ENCODE results near the gene CACTIN.
A peak's percentile ranks its signal among the peaks of the same experiment; 100 is the strongest.
"Not testable (repeated sequence)": the region's sequence is repeated elsewhere in the genome, so short reads cannot be mapped to it uniquely, and the experiment has no call there.

The CACTIN gene

DNA sequence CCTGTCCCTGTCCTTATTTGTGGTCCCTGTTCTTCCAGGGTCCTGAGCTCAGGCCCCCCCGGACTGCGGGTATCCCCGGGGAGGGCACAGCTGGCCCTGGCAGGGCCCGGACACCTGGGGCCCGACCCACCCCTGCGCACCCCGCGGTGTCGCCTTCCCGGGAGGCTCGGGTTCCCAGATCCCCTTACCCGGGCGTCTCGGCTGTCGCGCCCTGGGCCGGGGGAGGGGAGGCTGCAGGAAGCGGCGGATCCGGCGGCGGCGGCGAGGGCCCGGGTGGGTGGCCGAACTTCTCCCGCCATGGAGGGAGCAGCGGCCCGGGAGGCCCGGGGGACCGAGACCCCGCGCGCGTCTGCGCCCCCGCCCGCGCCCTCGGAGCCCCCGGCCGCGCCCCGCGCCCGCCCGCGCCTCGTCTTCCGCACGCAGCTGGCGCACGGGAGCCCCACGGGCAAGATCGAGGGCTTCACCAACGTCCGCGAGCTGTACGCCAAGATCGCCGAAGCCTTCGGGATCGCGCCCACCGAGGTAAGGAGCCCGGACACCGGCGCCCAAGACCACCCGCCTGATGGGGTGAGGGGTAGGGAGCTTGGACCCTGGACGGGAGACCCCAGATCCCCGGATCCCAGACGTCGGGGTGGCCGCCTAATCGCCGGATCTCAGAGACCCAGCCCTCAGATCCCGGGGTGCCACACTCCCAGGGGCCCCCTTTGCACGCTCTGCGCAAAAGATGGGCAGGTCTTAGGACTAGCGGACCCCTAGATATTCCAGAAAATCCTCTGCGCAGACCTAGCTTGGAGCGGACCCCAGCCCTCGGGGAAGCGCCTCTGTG lies 41.1 kb downstream of the CACTIN start, which contains the start of gene GIPC3:
TSS of gene GIPC3 (plus strand) at position 178 of the 826 bp plus-strand sequence. CDS start at position 298, 120 bp downstream.
- no peak for DNase-seq

DNA sequence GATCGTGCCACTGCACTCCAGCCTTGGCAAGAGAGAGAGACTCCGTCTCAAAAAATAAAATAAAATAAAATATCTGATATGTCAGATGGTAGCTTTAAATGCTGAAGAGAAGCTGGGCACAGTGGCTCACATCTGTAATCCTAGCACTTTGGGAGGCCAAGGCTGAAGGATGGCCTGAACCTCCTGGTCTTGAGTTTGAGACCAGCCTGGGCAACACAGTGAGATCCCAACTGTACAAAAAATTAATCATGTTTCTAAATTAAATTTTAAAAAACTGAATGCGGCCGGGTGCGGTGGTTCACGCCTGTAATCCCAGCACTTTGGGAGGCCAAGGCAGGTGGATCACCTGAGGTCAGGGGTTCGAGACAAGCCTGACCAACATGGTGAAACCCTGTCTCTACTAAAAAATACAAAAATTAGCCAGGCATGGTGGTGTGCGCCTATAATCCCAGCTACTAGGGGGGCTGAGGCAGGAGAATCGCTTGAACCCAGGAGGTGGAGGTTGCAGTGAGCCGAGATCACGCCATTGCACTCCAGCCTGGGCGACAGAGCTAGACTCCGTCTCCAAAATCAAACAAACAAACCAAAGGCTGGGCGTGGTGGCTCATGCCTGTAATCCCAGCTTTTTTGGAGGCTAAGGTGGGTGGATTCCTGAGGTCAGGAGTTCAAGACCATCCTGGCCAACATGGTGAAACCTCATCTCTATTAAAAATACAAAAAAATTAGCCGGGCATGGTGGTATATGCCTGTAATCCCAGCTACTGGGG lies 42.4 kb downstream of the CACTIN start:
- DNase-seq, result not testable (repeated sequence)

DNA sequence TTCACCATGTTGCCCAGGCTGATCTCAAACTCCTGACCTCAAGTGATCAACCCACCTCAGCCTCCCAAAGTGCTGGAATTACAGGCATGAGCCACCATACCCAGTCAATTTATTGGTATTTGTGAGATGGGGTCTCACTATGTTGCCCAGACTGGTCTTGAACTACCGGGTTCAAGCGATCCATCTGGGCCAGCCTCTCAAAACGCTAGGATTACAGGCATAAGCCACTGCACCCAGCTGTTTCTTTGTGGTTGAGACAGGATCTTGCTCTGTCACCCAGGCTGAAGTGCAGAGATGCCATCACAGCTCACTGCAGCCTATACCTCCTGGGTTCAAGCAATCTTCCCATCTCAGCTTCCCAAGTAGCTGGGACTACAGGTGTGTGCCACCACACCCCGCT lies 44.8 kb downstream of the CACTIN start:
- not testable (repeated sequence) for DNase-seq

DNA sequence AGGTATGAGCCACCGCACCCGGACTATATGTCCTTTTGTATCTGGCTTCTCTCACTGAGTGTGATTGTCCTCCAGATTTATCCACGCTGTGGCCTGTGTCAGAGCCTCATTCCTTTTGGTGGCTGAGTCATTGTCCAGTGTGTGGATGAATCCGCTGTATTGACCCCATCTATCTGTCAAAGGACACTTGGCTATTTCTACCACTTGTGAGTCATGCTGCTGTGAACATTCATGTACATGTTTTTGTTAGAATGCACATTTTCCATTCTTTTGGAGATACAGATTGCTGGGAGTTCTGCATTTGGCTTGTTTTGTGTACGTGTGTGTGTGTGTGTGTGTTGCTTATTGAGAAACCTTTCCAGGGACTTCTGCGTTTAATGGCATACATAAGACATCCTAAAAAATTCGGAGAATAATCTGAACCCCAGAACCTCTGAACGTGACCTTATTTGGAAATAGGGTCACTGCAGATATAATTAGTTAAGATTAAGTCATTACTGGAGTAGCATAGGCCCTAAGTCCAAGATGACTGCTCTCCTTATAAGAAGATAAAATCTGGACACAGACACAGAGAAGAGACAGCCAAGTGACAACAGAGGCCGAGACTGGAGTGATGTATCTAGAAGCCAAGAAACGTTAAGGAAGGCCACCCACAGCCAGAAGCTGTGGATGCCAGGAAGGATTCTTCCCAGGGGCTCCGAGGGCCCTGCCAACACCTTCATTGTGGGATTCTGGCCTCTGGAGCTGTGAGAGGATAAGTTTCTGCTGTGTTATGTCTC lies 46.2 kb downstream of the CACTIN start:
- no peak for DNase-seq

DNA sequence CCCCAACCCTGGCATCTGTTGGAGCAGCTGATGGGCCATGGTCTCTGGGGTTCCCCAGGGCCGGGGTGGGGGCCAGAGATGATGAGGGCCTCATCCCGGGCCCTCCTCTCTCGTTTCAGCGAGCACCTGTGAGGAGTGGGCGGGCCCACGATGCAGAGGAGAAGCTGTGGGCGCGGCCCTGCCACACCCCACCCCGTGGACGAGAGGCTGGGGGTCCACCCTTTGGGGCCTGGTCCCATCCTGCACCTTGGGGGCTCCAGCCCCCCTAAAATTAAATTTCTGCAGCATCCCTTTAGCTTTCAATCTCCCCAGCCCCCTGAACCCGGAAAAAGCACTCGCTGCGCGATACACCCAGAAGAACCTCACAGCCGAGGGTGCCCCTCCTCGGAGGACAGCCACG lies 48.2 kb downstream of the CACTIN start:
- no peak for DNase-seq

DNA sequence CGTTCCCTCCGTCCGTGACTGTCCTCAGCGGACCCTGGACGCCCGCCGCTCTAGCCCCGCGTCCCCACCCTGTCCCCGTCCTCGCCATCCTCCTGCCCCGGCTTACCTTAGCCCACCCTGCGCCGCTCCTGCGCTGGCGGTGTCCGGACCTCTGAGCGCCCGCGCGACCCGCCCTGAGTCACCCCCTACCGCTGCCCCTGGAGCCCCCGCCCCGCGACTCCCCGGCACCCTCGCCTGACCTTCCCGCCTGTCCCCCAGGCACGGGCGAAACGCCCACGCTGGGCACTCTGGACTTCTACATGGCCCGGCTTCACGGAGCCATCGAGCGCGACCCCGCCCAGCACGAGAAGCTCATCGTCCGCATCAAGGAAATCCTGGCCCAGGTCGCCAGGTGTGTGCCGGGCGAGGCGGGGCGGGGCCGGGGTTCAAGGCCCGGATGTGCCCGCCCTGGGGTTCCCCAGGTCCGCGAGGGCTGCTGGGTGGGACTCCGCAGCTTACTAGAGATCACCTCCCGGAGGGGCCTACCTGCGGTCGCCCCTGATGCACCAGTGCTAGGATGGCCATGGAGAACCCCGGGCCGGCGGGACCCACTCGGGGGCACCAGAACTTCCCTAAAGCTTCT lies 48.8 kb downstream of the CACTIN start:
- no peak for DNase-seq

DNA sequence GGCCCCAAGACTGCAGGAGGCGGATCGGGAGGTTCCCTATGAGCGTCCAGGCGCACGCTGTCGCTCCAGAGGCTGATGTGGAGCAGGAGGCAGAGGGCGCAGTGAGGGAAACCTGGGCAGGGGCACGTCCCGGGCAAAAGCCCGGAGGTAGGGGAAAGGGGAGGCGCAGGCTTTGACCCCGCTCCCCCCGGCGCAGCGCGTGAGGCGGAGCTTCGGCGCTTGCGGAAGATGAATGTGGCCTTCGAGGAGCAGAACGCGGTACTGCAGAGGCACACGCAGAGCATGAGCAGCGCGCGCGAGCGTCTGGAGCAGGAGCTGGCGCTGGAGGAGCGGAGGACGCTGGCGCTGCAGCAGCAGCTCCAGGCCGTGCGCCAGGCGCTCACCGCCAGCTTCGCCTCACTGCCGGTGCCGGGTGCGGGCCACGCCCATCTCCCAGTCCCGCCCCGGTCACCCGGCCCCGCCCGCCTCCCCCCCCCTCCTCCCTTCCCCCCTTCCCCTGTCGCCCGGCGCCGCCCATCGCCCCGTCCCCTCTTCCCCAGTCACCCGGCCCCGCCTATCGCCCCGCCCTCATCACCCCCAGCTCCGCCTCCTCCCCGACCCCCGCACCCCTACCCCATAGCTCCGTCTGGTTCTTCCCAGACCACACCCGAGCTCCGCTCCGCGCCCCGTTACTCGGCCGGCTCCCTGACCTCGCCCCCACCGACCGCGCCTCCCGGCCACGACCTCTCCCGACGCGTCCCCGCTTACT lies 49.7 kb downstream of the CACTIN start:
- DNase-seq, result no peak

DNA sequence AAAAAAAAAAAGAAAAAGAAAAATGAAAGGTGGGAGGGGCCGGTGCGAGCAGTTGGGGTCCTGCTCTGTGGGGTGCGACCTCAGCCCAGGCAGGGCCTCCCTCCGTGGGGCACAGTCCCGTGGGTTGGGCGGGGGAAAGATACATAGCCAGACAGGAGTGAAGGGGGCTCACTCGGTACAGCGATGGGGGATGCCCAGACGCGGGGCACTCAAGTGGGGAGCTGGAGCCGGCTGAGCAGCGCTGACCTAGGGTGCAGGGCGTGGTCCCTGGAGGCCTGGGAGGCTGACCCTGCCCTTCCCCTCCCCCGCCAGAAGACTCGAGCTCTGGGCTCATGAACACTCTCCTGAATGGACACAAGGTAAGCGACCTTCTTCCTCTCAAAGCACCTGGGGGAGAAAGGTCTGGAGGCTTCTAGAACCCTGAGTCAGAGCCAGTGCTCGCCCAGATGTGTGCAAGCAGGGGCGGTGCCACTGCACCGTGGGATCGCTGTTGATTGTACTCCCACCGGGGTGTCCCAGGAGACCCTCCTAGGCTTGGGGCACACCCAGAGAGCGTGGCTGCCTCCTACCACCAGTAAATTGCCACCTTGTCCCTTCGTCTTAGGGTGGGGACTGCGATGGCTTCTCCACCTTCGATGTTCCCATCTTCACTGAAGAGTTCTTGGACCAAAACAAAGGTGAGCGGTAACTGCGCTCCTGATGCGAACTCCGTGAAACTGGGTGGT lies 50.5 kb downstream of the CACTIN start:
- DNase-seq, result no peak

DNA sequence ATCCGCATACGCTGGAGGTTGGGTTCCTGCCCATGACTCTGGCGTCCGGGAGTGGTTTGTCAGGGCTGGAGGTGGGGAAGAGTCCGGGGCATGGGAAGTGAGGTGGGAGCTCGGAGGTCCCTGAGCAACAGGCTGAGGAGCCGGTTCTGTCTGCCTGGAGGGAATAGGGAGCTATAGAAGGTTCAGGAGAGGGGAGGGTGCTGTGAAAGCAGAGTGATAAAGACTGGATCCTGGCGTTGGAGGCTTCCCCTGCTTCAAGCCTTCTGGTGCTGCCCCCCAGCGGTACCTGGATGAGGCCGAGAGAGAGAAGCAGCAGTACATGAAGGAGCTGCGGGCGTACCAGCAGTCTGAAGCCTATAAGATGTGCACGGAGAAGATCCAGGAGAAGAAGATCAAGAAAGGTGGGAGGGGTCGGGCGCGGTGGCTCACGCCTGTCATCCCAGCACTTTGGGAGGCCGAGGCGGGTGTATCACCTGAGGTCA lies 51.3 kb downstream of the CACTIN start:
- peak; percentile 42 for DNase-seq

DNA sequence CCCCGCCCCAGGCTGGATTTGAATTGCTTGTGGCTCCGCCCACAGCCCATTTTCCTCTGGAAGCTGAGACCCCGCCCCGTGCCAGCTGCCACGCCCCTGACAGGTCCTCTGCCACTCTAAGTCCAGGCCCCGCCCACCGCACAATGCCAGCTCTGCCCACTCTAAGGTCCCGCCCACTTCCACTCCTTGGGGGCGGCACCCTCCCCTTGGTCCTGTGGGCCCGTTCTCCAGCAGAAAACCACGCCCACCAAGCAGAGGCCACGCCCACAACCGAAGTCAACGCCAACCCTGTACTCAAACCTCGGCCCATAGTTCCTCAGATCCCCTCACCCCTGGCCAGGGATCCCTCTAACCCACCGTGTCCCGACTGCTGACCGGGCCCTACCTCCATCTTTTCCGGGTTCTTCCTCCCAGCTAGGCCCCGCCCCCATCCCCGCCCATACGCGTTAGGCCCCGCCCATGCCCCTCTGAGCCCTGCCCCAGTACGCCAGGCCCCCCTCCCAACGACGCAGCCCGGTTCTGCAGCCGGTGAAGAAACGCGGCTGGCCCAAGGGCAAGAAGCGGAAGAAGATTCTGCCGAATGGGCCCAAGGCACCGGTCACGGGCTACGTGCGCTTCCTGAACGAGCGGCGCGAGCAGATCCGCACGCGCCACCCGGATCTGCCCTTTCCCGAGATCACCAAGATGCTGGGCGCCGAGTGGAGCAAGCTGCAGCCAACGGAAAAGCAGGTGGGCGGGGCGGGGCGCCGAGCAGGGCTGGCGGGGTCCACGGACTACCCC lies 52.5 kb downstream of the CACTIN start:
- peak; percentile 65 for DNase-seq

DNA sequence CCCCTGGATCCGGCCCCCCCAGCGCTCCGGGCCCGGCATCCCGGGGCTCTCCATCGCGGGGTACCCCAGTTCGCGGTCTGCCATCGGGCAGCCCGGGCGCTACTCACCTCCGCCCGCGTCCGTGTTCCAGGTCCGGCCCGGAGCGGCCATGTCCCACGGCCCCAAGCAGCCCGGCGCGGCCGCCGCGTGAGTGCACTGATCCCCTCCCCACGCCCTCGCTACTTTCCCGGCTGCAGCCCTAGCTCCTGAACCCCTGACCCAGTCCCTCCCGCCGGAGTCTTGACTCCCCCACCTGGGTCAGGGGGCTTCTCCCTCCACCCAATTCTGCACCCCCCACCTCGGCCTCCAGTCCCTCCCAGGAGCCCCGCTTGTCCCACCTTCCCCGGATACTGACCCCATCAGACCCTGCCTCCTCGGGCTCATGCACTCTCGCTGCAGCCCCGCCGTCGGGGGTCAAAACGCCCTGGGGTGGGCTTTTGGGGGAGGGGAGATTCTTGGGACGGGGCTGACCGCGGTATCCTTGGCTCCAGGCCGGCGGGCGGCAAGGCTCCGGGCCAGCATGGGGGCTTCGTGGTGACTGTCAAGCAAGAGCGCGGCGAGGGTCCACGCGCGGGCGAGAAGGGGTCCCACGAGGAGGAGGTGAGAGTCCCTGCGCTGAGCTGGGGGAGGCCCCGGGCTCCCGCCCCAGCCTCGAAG lies 53.3 kb downstream of the CACTIN start:
- no peak for DNase-seq

DNA sequence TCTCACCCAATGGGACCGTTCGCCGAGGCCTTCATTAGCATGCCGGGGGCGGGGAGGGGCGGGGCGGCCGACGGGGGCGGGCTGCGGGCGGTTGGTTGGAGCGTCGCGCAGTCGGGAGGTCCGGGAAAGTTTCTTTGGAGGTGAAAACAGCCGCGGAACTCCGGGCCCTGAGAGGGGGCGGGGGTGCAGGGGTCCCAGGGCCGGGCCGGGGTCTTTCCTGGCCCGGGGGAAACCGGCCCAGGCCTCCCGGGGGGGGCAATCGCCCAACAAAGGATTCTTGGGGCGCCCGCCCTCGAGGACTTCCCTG lies 53.8 kb downstream of the CACTIN start, which contains the start of gene HMG20B:
TSS of gene HMG20B (plus strand) at position 90 of the 307 bp plus-strand sequence. CDS start 366 bp downstream, outside the sequence.
- no peak for DNase-seq

DNA sequence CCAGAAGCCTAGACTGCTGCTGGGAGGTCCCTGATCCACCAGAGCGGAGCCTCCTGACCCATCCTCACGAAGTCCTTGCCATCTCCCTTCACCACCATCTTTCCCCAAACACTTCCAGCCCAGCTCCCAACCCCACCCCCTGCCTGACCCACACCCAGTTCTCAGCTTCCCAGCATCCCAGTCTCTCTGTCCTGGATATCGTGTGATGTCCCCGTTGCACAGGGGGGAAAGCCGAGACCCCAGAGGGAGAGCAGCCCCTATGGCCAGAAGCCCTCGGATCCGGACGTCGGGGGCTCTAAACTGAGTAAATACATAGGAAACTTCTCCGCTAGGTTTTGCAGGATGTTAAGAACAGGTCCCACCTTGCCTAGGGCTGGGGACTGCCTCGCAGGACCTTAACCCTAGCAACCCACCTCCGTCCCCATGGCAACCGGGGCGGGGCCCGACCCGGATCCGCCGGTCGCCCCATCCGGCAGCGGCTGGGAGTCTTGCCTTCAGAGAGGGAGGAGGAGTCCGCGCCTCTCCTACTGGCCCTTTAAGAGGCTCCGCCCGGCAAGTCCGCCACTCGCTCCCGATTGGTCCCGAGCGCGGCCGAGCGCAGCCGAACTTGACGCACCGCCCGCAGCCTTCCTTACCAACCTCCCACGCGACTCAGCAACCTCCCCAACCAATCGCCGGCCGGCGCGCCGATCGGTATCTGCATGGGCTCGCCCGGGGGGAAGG lies 54.3 kb downstream of the CACTIN start:
- peak; percentile 94 for DNase-seq

DNA sequence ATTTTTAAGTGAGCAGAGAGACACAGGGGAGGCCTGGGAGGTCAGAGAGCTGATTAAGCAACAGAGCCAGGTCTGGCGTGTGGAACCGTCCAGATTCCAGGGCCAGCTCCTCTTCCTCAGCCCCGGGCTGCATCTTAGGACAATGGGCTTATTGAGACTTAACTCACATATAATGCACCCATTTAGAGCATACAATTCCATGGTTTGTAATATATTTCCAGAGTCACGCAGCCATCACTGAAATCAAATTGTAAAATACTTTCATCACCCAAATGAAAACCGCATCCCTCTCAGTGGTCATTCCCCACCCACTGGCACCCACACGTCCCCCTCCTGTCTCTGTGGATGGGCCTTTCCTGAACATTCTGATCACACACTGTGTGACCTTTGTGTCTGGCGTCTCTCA lies 56.0 kb downstream of the CACTIN start:
- DNase-seq, result no peak

DNA sequence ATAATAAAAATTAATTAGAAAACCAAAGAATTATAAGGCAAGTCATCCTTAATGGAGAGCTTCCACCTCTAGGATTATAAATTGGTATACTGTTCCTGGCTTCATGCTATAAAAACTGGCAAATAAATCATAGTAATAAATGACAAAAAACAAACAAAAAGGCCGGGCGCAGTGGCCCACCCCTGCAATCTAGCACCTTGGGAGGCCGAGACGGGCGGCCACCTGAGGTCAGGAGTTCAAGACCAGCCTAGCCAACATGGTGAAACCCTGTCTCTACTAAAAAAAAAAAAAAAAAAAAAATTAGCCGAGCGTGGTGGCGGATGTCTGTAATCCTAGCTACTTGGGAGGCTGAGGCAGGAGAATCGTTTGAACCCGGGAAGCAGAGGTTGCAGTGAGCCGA lies 56.5 kb downstream of the CACTIN start:
- DNase-seq, result not testable (repeated sequence)

DNA sequence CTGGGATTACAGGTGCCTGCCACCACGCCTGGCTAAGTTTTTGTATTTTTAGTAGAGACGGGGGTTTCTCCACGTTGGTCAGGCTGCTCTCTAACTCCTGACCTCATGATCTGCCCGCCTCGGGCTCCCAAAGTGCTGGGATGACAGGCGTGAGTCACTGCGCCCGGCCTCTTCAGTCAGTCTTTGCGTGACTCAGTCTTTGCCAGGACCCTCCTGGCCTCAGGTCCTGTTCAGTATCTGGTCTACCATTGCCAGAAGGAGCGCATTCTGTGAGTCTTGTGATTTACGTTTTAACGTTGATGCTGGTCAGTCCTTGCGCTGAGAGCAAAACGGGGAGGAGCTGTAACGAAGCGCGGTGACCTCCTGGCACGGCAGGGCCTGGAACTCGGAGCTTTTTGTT lies 61.5 kb downstream of the CACTIN start:
- DNase-seq, result no peak

DNA sequence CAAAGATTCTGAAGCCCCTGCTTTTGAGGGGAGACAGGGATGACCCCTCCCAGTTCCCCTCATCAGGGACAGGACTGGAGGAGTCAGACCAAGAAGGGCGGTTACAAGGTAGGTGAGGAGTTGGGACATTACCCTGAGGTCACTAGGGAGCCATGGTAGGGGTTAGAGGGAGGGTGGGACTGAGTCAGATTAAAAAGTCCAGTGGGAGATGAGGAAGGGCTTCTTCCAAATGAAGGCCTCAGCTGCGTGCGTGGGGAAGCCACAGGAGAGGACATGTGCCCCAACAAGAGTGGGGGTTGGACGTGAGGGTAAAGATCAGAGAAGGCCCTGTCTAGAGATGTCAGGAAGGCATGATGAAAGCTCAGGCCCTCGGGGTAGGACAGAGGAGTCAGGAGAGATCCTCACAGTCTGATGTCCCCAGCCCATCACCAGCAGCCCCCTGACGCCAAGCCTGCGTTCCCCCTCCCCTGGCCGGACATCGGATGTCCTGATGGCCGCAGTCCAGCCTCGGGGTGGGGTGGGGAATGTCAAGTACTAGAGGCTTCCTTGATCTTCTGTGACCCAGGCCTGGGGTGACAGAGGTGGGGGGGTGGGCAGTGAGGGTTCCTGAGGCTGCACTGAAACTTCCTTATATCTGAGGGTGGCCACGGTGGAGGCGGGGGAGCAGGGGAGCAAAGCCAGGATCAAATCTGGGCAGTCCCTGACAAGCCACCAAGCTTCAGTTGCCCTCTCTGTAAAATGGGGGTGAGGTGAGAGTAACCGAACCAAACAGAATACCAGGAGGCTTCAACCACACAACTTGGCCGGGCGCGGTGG lies 62.7 kb downstream of the CACTIN start:
- no peak for DNase-seq
